ENCODE measurements around the gene SLC16A2. TPM values are rescaled to one million over a fixed set of nuclear protein-coding genes. Genes with fewer than 3 reads are reported as not detected.

Gene SLC16A2
- total RNA-seq, 1 experiment from 2014 or later: 17.8 TPM

GRCh38 chrX:74448669-74449068 is 27.4 kb downstream of the SLC16A2 start:
- Histone ChIP-seq H3K27me3 (replicated peaks; ENCODE audit: insufficient read depth, low read depth, low read length, poor library complexity) (no peaks in the 10 kb centered on the region), H3K4me3 (ENCODE audit: low read depth, low read length, poor library complexity, severe bottlenecking) (no peak overlapping the region), H3K4me1 (ENCODE audit: insufficient read depth, low read length, poor library complexity, severe bottlenecking) (no peaks in the 10 kb centered on the region), H3K9me3 (ENCODE audit: low read depth, low read length, poor library complexity, severe bottlenecking) (no peaks in the 10 kb centered on the region), H3K27ac (ENCODE audit: low read depth, low read length, poor library complexity, severe bottlenecking) (no peak overlapping the region), H3K36me3 (ENCODE audit: insufficient read depth, low read length, poor library complexity, severe bottlenecking) (no peaks in the 10 kb centered on the region)
- DNase-seq (ENCODE audit: low spot score): no peak
- ChIA-PET POLR2A (ENCODE audit: low non-redundant PET) (no interaction called here), CTCF (no interaction called here)
- BruUV-seq (replicated peaks): no TSS peak
- intact Hi-C loops (cut with micrococcal nuclease; ENCODE audit: unreplicated experiment): no loop called here
- TF ChIP-seq EZH2 (IDR thresholded peaks at IDR 0.05; ENCODE audit: borderline replicate concordance, low read depth, low read length, poor library complexity, severe bottlenecking): no peak
- TF ChIP-seq CTCF (conservative IDR thresholded peaks at IDR 0.05; ENCODE audit: low read depth, low read length): no peak

GRCh38 chrX:74449322-74449936 is 28.1 kb downstream of the SLC16A2 start:
- intact Hi-C loops (cut with micrococcal nuclease; ENCODE audit: unreplicated experiment): no loop called here
- ChIA-PET POLR2A (ENCODE audit: low non-redundant PET) (no interaction called here), CTCF (no interaction called here)
- DNase-seq (ENCODE audit: low spot score): peak; percentile 24
- Histone ChIP-seq H3K36me3 (ENCODE audit: insufficient read depth, low read length, poor library complexity, severe bottlenecking) (no peaks in the 10 kb centered on the region), H3K27me3 (replicated peaks; ENCODE audit: insufficient read depth, low read depth, low read length, poor library complexity) (no peaks in the 10 kb centered on the region), H3K4me3 (ENCODE audit: low read depth, low read length, poor library complexity, severe bottlenecking) (no peak overlapping the region), H3K27ac (ENCODE audit: low read depth, low read length, poor library complexity, severe bottlenecking) (no peak overlapping the region), H3K9me3 (ENCODE audit: low read depth, low read length, poor library complexity, severe bottlenecking) (no peaks in the 10 kb centered on the region), H3K4me1 (ENCODE audit: insufficient read depth, low read length, poor library complexity, severe bottlenecking) (no peaks in the 10 kb centered on the region)
- BruUV-seq (replicated peaks): no TSS peak
- no peak for TF ChIP-seq CTCF (conservative IDR thresholded peaks at IDR 0.05; ENCODE audit: low read depth, low read length)
- TF ChIP-seq EZH2 (IDR thresholded peaks at IDR 0.05; ENCODE audit: borderline replicate concordance, low read depth, low read length, poor library complexity, severe bottlenecking): no peak

- no peak overlapping the region for H3K4me3 ChIP-seq (ENCODE audit: low read depth, low read length, poor library complexity, severe bottlenecking)
- no peaks in the 10 kb centered on the region for H3K4me1 ChIP-seq (ENCODE audit: insufficient read depth, low read length, poor library complexity, severe bottlenecking)
- no peaks in the 10 kb centered on the region for H3K9me3 ChIP-seq (ENCODE audit: low read depth, low read length, poor library complexity, severe bottlenecking)
- ChIA-PET CTCF (no interaction called here), POLR2A (ENCODE audit: low non-redundant PET) (no interaction called here)
- no peak for TF ChIP-seq EZH2 (IDR thresholded peaks at IDR 0.05; ENCODE audit: borderline replicate concordance, low read depth, low read length, poor library complexity, severe bottlenecking)
- TF ChIP-seq CTCF (conservative IDR thresholded peaks at IDR 0.05; ENCODE audit: low read depth, low read length): no peak
- H3K27ac ChIP-seq (ENCODE audit: low read depth, low read length, poor library complexity, severe bottlenecking): no peak overlapping the region
- intact Hi-C loops (cut with micrococcal nuclease; ENCODE audit: unreplicated experiment): no loop called here
- no peaks in the 10 kb centered on the region for H3K36me3 ChIP-seq (ENCODE audit: insufficient read depth, low read length, poor library complexity, severe bottlenecking)
- no TSS peak for BruUV-seq (replicated peaks)
- no peak for DNase-seq (ENCODE audit: low spot score)
- no peaks in the 10 kb centered on the region for H3K27me3 ChIP-seq (replicated peaks; ENCODE audit: insufficient read depth, low read depth, low read length, poor library complexity)
Observed at GRCh38 chrX:74449937-74450330, 28.6 kb downstream of the SLC16A2 start.
